Heart left ventricle (tissue), 16 donors: ENCODE results near the gene PGAP2. TPM values are rescaled to one million over a fixed set of nuclear protein-coding genes. Genes with fewer than 3 reads are reported as not detected.

Source experiments
- ATAC-seq, 4 donors: fragments of 200-7000 bp; cut with Tn5 transposase; one replicate each; pipeline ENCODE4 v1.9.1; 2020 to 2022; ENCODE audit warnings: moderate library complexity in 4 of 4, mild to moderate bottlenecking in 3 of 4, moderate number of reproducible peaks in 1 of 4
- DNase-seq, 5 donors: peaks; one replicate each; pipeline ENCODE4 v3.0.0-alpha.2; 2020
- H3K27ac ChIP-seq, 12 donors: fragments of 200-600 bp; sonication (generic) in 4 of 12; one replicate each; pipeline versions ENCODE4 v1.5.0 to v1.8.0; 2016 to 2022; ENCODE audit warnings: mild to moderate bottlenecking in 2 of 12
- H3K27me3 ChIP-seq, 9 donors: fragments of 200-600 bp; sonication (generic) in 2 of 9; one replicate each; pipeline versions ENCODE4 v1.5.1 to v1.8.0; 2016 to 2022; ENCODE audit warnings: mild to moderate bottlenecking in 3 of 9
- H3K36me3 ChIP-seq, 9 donors: fragments of 200-600 bp; sonication (generic) in 2 of 9; one replicate each; pipeline versions ENCODE4 v1.5.0 to v1.8.0; 2018 to 2022; ENCODE audit warnings: mild to moderate bottlenecking in 2 of 9
- H3K4me1 ChIP-seq, 12 donors: fragments of 200-600 bp; sonication (generic) in 4 of 12; one replicate each; pipeline versions ENCODE4 v1.5.0 to v1.8.0; 2016 to 2022; ENCODE audit warnings: mild to moderate bottlenecking in 3 of 12
- H3K4me3 ChIP-seq, 12 donors: fragments of 200-600 bp; sonication (generic) in 4 of 12; one replicate each; pipeline versions ENCODE4 v1.5.0 to v1.8.0; 2017 to 2022; ENCODE audit warnings: mild to moderate bottlenecking in 9 of 12, moderate library complexity in 4 of 12
- H3K9me3 ChIP-seq, 12 donors: fragments of 200-600 bp; sonication (generic) in 4 of 12; one replicate each; pipeline versions ENCODE4 v1.5.0 to v1.8.0; 2016 to 2022; ENCODE audit warnings: mild to moderate bottlenecking in 1 of 12
- CTCF ChIP-seq, 12 donors: fragments of 200-600 bp; sonication (generic) in 4 of 12; IDR thresholded peaks; one replicate each; pipeline versions ENCODE4 v1.5.0 to v1.8.0; 2018 to 2022; ENCODE audit warnings: antibody characterized with exemption in 12 of 12, mild to moderate bottlenecking in 5 of 12
- POLR2A ChIP-seq, 2 donors: fragments of 450-650 bp; IDR thresholded peaks; one replicate each; pipeline ENCODE4 v1.6.1; 2017; ENCODE audit warnings: antibody characterized with exemption in 2 of 2, mild to moderate bottlenecking in 2 of 2, moderate library complexity in 2 of 2
- WGBS, 4 donors: extraction: QIAGEN DNeasy Blood & Tissue Kit in 2 of 4; methylation state at CpG; one replicate each; pipeline versions ENCODE4 v1.1.5 to v1.1.7; 2013 to 2018; 5-methylcytosine and 5-hydroxymethylcytosine counted together
- intact Hi-C, 10 donors: fragments of 100-400 bp; cut with DNase I; formaldehyde crosslinking; loops; one replicate each; pipeline versions ENCODE4 v1.11.1 to v1.14.2; 2022
- polyA plus RNA-seq, 2 donors: library from polyadenylated mRNA; stranded (reverse); fragments of 200-250 nt; gene quantifications; one replicate each; pipeline ENCODE4 v1.2.3, GENCODE V29; 2013
- total RNA-seq, 9 donors: library from RNA; depleted of rRNA in 2 of 9; stranded (reverse); fragments of >200 nt in 2 of 9; fragmentation: NEBNext Ultra II Directional in 3 of 9; extraction: Animal tissue kit (Norgen Biotek cat#: 25700) in 3 of 9; gene quantifications; one replicate each; pipeline versions ENCODE4 v1.1.0 to v1.2.4, GENCODE V29; 2016 to 2023
- donor health status: ischemic (EF 13 %, LVEDD 7.1; RV severe dilation, severe dysfunction).
- donor health status: healthy with polysubstance abuse.
- donor health status: DM: no; HTN: yes; CAD: no.
- donor health status: DM: no; HTN: no; CAD: no.
- donor health status: ischemic (EF 25% LVEDD 6.9; RV normal size, moderate dysfunction).
- donor health status: ischemic (EF 25% LVEDD 5.7; RV mildly dilated, moderate dysfunction).
- donor health status: healthy.
- donor health status: DM: yes; HTN: yes; CAD: no.
- donor health status: ischemic (EF 35%, LVEDD 5.7; RV mildly dilated, moderate dysfunction).
- donor health status: nonischemic (EF 11% LVEDD 7.7; RV severe dilation, severe dysfunction).
- donor health status: DM: yes; HTN: yes; CAD: no.
- donor health status: PGD.
- donor health status: ischemic (EF 29% LVEDD 5.4; RV normal size, mild dysfunction).
- donor health status: nonischemic (EF 23%, LVEDD 6.1; RV moderate dilation, normal function).

PGAP2 gene
- total and polyA plus RNA-seq, 11 donors, result 12.9 to 31.7 (median 21.1) TPM

GRCh38 chr11:3803726-3804495 is 4.4 kb upstream of the PGAP2 start:
- intact Hi-C loops, result no loop called here
- Histone ChIP-seq H3K27ac (no peak overlapping the region), H3K27me3 (no peaks in the 10 kb centered on the region), H3K9me3 (no peaks in the 10 kb centered on the region), H3K36me3 (no peaks in the 10 kb centered on the region), H3K4me1 (peaks cover 0 to 10% (median 4%) of the 10 kb centered on the region in 12 donors), H3K4me3 (no peak overlapping the region)
- DNase-seq (no peak), ATAC-seq (no peak)
- WGBS, 4 donors, result 86 to 94% (median 93%) methylated on average over 11 of the region's 11 CpGs
- TF ChIP-seq POLR2A (IDR thresholded peaks at IDR 0.05), result no peak

- intact Hi-C loops, result loop anchor here in 4 of 10 donors (5.0 kb wide), 1 partner anchor 33 kb away; the partner anchor contains the start of gene RHOG (in 4 of the 4)
- H3K4me1 ChIP-seq, result peaks cover 0 to 38% (median 16%) of the 10 kb centered on the region in 12 donors
- H3K4me3 ChIP-seq, result peak overlapping the region; percentile 38 to 96 (median 70)
- peak in 6 of 12 donors; percentile 7 to 42 (median 25) for TF ChIP-seq CTCF (IDR thresholded peaks at IDR 0.05)
- TF ChIP-seq POLR2A (IDR thresholded peaks at IDR 0.05), result no peak
- no peaks in the 10 kb centered on the region for H3K36me3 ChIP-seq
- H3K9me3 ChIP-seq, result no peaks in the 10 kb centered on the region
- H3K27me3 ChIP-seq, result no peaks in the 10 kb centered on the region
- WGBS, 4 donors, result 41 to 54% (median 51%) methylated on average over 3 to 5 of the region's 5 CpGs
- DNase-seq (no peak), ATAC-seq (peak; percentile 32 to 62 (median 53))
- H3K27ac ChIP-seq, result peak overlapping the region in 11 of 12 donors; percentile 3 to 87 (median 75)
Measured at GRCh38 chr11:3808861-3809623, 682 bp downstream of the PGAP2 start.

GRCh38 chr11:3809624-3809928 is 1.2 kb downstream of the PGAP2 start:
- peak in 1 of 5 donors; percentile 4 for DNase-seq
- WGBS, 4 donors, result 94 to 100% (median 99%) methylated on average over 1 of the region's 1 CpG
- no peak for TF ChIP-seq CTCF (IDR thresholded peaks at IDR 0.05)
- no peak for TF ChIP-seq POLR2A (IDR thresholded peaks at IDR 0.05)
- H3K36me3 ChIP-seq, result no peaks in the 10 kb centered on the region
- no peaks in the 10 kb centered on the region for H3K9me3 ChIP-seq
- intact Hi-C loops, result loop anchor here in 4 of 10 donors (5.0 kb wide), 1 partner anchor 33 kb away; the partner anchor contains the start of gene RHOG (in 4 of the 4)
- H3K4me1 ChIP-seq, result peaks cover 0 to 38% (median 16%) of the 10 kb centered on the region in 12 donors
- no peak overlapping the region for H3K4me3 ChIP-seq
- H3K27me3 ChIP-seq, result no peaks in the 10 kb centered on the region
- ATAC-seq, result no peak
- H3K27ac ChIP-seq, result peak overlapping the region in 8 of 12 donors; percentile 35 to 87 (median 72)

- peak overlapping the region in 11 of 12 donors; percentile 17 to 87 (median 71) for H3K27ac ChIP-seq
- WGBS, 4 donors, result 54 to 95% (median 80%) methylated on average over 3 of the region's 3 CpGs
Measured at GRCh38 chr11:3810446-3810845, 2.1 kb downstream of the PGAP2 start.

More at GRCh38 chr11:3810446-3810845, 2.1 kb downstream of the PGAP2 start:
- intact Hi-C loops, result no loop called here
- ATAC-seq (peak in 2 of 4 donors; percentile 4 to 18), DNase-seq (peak in 1 of 5 donors; percentile 23)
- Histone ChIP-seq H3K4me3 (no peak overlapping the region), H3K4me1 (peaks cover 0 to 39% (median 16%) of the 10 kb centered on the region in 12 donors), H3K36me3 (no peaks in the 10 kb centered on the region), H3K9me3 (no peaks in the 10 kb centered on the region), H3K27me3 (no peaks in the 10 kb centered on the region)
- no peak for TF ChIP-seq CTCF (IDR thresholded peaks at IDR 0.05)
- no peak for TF ChIP-seq POLR2A (IDR thresholded peaks at IDR 0.05)
